Measurements from ENCODE around the gene S100A3. TPM values are rescaled to one million over a fixed set of nuclear protein-coding genes. Genes with fewer than 3 reads are reported as not detected.
A peak's percentile ranks its signal among the peaks of the same experiment; 100 is the strongest.

S100A3 gene
- polyA plus RNA-seq, 3 donors, result 0.31 to 0.54 TPM; not detected in 1

GRCh38 chr1:153561466-153561985, 12.5 kb upstream of the S100A3 start:
- peaks cover 34 to 36% of the 10 kb centered on the region in 2 donors for H3K4me1 ChIP-seq (ENCODE audit: control insufficient read depth in 1 of 2, insufficient read depth in 2 of 2, low read length in 2 of 2)
- no peak overlapping the region for H3K27ac ChIP-seq (ENCODE audit: low read depth in 1 of 2, low read length in 2 of 2)
- H3K9ac ChIP-seq (ENCODE audit: insufficient read depth, low read length, poor library complexity, severe bottlenecking), result no peak overlapping the region
- H3K79me2 ChIP-seq (ENCODE audit: insufficient read depth, low read length), result no peaks in the 10 kb centered on the region
- DNase-seq, result no peak
- H3K36me3 Mint-ChIP-seq, result no peaks in the 10 kb centered on the region
- H3K4me2 ChIP-seq (replicated peaks; ENCODE audit: extremely low read depth, low read length, poor library complexity, severe bottlenecking), result no peak overlapping the region
- H3K9me3 ChIP-seq (replicated peaks in 1 of 2; ENCODE audit: control insufficient read depth in 1 of 2, insufficient read depth in 1 of 2, low read length in 2 of 2), result no peaks in the 10 kb centered on the region
- TF ChIP-seq, protein P1, sequence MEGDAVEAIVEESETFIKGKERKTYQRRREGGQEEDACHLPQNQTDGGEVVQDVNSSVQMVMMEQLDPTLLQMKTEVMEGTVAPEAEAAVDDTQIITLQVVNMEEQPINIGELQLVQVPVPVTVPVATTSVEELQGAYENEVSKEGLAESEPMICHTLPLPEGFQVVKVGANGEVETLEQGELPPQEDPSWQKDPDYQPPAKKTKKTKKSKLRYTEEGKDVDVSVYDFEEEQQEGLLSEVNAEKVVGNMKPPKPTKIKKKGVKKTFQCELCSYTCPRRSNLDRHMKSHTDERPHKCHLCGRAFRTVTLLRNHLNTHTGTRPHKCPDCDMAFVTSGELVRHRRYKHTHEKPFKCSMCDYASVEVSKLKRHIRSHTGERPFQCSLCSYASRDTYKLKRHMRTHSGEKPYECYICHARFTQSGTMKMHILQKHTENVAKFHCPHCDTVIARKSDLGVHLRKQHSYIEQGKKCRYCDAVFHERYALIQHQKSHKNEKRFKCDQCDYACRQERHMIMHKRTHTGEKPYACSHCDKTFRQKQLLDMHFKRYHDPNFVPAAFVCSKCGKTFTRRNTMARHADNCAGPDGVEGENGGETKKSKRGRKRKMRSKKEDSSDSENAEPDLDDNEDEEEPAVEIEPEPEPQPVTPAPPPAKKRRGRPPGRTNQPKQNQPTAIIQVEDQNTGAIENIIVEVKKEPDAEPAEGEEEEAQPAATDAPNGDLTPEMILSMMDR (IDR thresholded peaks at IDR 0.05), result no peak
- H3K4me3 ChIP-seq (replicated peaks in 1 of 3; ENCODE audit: low read depth in 2 of 3, low read length in 3 of 3), result no peak overlapping the region
- peak overlapping the region in 1 of 7 donors; percentile 70 for H3K27ac Mint-ChIP-seq
- H4K20me1 ChIP-seq (ENCODE audit: insufficient read depth, low read length), result no peaks in the 10 kb centered on the region
- H2AFZ ChIP-seq (ENCODE audit: insufficient read depth, low read depth, low read length, poor library complexity, severe bottlenecking), result no peak overlapping the region
- H3K9me3 Mint-ChIP-seq, result no peaks in the 10 kb centered on the region
- intact Hi-C loops (cut with micrococcal nuclease), result no loop called here
- no peaks in the 10 kb centered on the region for H3K27me3 ChIP-seq (ENCODE audit: control insufficient read depth in 2 of 2, insufficient read depth in 2 of 2, low read length in 2 of 2)
- 100% methylated on average over 3 of the region's 3 CpGs for WGBS (ENCODE audit: insufficient coverage)
- peaks cover 0 to 2% (median 2%) of the 10 kb centered on the region in 3 donors for H3K27me3 Mint-ChIP-seq (ENCODE audit: low read depth in 3 of 3)
- peaks cover 42% of the 10 kb centered on the region for H3K4me1 Mint-ChIP-seq
- no peaks in the 10 kb centered on the region for H3K36me3 ChIP-seq (replicated peaks in 1 of 2; ENCODE audit: control insufficient read depth in 1 of 2, insufficient read depth in 2 of 2, low read length in 2 of 2)
- H3K4me3 Mint-ChIP-seq, result no peak overlapping the region

GRCh38 chr1:153560771-153561465, 11.9 kb upstream of the S100A3 start:
- TF ChIP-seq, protein P1 (IDR thresholded peaks at IDR 0.05), result no peak
- no peak for DNase-seq
- peaks cover 0 to 2% (median 2%) of the 10 kb centered on the region in 3 donors for H3K27me3 Mint-ChIP-seq (ENCODE audit: low read depth in 3 of 3)

More at GRCh38 chr1:153560771-153561465, 11.9 kb upstream of the S100A3 start:
- peaks cover 32 to 37% of the 10 kb centered on the region in 2 donors for H3K4me1 ChIP-seq (ENCODE audit: control insufficient read depth in 1 of 2, insufficient read depth in 2 of 2, low read length in 2 of 2)
- H3K9ac ChIP-seq (ENCODE audit: insufficient read depth, low read length, poor library complexity, severe bottlenecking), result no peak overlapping the region
- no peaks in the 10 kb centered on the region for H4K20me1 ChIP-seq (ENCODE audit: insufficient read depth, low read length)
- no peak overlapping the region for H3K4me2 ChIP-seq (replicated peaks; ENCODE audit: extremely low read depth, low read length, poor library complexity, severe bottlenecking)
- no peaks in the 10 kb centered on the region for H3K9me3 ChIP-seq (replicated peaks in 1 of 2; ENCODE audit: control insufficient read depth in 1 of 2, insufficient read depth in 1 of 2, low read length in 2 of 2)
- no peak overlapping the region for H3K4me3 ChIP-seq (replicated peaks in 1 of 3; ENCODE audit: low read depth in 2 of 3, low read length in 3 of 3)
- intact Hi-C loops (cut with micrococcal nuclease), result no loop called here
- H2AFZ ChIP-seq (ENCODE audit: insufficient read depth, low read depth, low read length, poor library complexity, severe bottlenecking), result no peak overlapping the region
- no peaks in the 10 kb centered on the region for H3K9me3 Mint-ChIP-seq
- peak overlapping the region in 1 of 7 donors; percentile 50 for H3K27ac Mint-ChIP-seq
- no peak overlapping the region for H3K27ac ChIP-seq (ENCODE audit: low read depth in 1 of 2, low read length in 2 of 2)
- H3K36me3 ChIP-seq (replicated peaks in 1 of 2; ENCODE audit: control insufficient read depth in 1 of 2, insufficient read depth in 2 of 2, low read length in 2 of 2), result no peaks in the 10 kb centered on the region
- H3K27me3 ChIP-seq (ENCODE audit: control insufficient read depth in 2 of 2, insufficient read depth in 2 of 2, low read length in 2 of 2), result no peaks in the 10 kb centered on the region
- no peak overlapping the region for H3K4me3 Mint-ChIP-seq
- peaks cover 42% of the 10 kb centered on the region for H3K4me1 Mint-ChIP-seq
- 82% methylated on average over 5 of the region's 10 CpGs for WGBS (ENCODE audit: insufficient coverage)
- H3K79me2 ChIP-seq (ENCODE audit: insufficient read depth, low read length), result no peaks in the 10 kb centered on the region
- no peaks in the 10 kb centered on the region for H3K36me3 Mint-ChIP-seq
